MM.1S (cell line): ENCODE results near the gene KCNQ1.
A peak's percentile ranks its signal among the peaks of the same experiment; 100 is the strongest.

Source experiments
- DNase-seq: peaks from one replicate; pipeline ENCODE4 v3.0.0-alpha.2; 2015
- H2AFZ ChIP-seq: fragments of 300-600 bp; sonication (generic); 2 replicates; pipeline ENCODE4 v1.6.0; 2016; ENCODE audit warnings: antibody characterized with exemption, low read length
- H3F3A ChIP-seq: fragments of 300-600 bp; sonication (generic); 2 replicates; pipeline ENCODE4 v1.6.1; 2016; ENCODE audit warnings: mild to moderate bottlenecking, antibody characterized with exemption, low read length, moderate library complexity, mixed read lengths; ENCODE audit not compliant: insufficient read depth
- H3K27ac ChIP-seq: fragments of 300-600 bp; sonication (generic); 2 replicates; pipeline ENCODE4 v1.5.1; 2016; ENCODE audit warnings: mild to moderate bottlenecking, low read length
- H3K27me3 ChIP-seq: fragments of 300-600 bp; sonication (generic); replicated peaks from 2 replicates; pipeline ENCODE4 v1.6.0; 2016; ENCODE audit warnings: low read length; ENCODE audit not compliant: insufficient read depth
- H3K36me3 ChIP-seq: fragments of 300-600 bp; sonication (generic); replicated peaks from 2 replicates; pipeline ENCODE4 v1.6.1; 2016; ENCODE audit warnings: mild to moderate bottlenecking, low read length, mixed read lengths; ENCODE audit not compliant: insufficient read depth
- H3K4me1 ChIP-seq: fragments of 300-600 bp; sonication (generic); 2 replicates; pipeline ENCODE4 v1.6.1; 2016; ENCODE audit warnings: low read length, mixed read lengths
- H3K4me2 ChIP-seq: fragments of 300-600 bp; sonication (generic); 2 replicates; pipeline ENCODE4 v1.6.0; 2016; ENCODE audit warnings: low read depth, low read length
- H3K4me3 ChIP-seq: fragments of 300-600 bp; sonication (generic); 2 replicates; pipeline ENCODE4 v1.5.1; 2016; ENCODE audit warnings: low read length, mixed read lengths
- H3K79me2 ChIP-seq: fragments of 300-600 bp; sonication (generic); 2 replicates; pipeline ENCODE4 v1.6.1; 2016; ENCODE audit warnings: mixed run types, low read length, mixed read lengths
- H3K9ac ChIP-seq: fragments of 300-600 bp; sonication (generic); 2 replicates; pipeline ENCODE4 v1.6.1; 2016; ENCODE audit warnings: low read length, mixed read lengths
- H3K9me2 ChIP-seq: fragments of 300-600 bp; sonication (generic); replicated peaks from 2 replicates; pipeline ENCODE4 v1.6.1; 2016; ENCODE audit warnings: mild to moderate bottlenecking, low read length, mixed read lengths; ENCODE audit not compliant: insufficient read depth
- H3K9me3 ChIP-seq: fragments of 300-600 bp; sonication (generic); replicated peaks from 2 replicates; pipeline ENCODE4 v1.6.1; 2016; ENCODE audit warnings: mild to moderate bottlenecking, low read length, mixed read lengths; ENCODE audit not compliant: insufficient read depth
- H4K20me1 ChIP-seq: fragments of 300-600 bp; sonication (generic); 2 replicates; pipeline ENCODE4 v1.6.1; 2016; ENCODE audit warnings: mild to moderate bottlenecking, low read length, moderate library complexity, mixed read lengths; ENCODE audit not compliant: insufficient read depth
- EZH2 ChIP-seq: fragments of 300-600 bp; sonication (generic); optimal IDR thresholded peaks from 2 replicates; pipeline ENCODE3; 2017; ENCODE audit warnings: low read depth, mild to moderate bottlenecking, antibody characterized with exemption, low read length, mixed read lengths
- EZH2phosphoT487 ChIP-seq: fragments of 300-600 bp; sonication (generic); IDR thresholded peaks from 2 replicates; pipeline ENCODE4 v1.6.1; 2018; ENCODE audit warnings: antibody characterized with exemption, low read length
- TF ChIP-seq, protein P1 (sequence below): fragments of 300-600 bp; sonication (generic); IDR thresholded peaks from 2 replicates; pipeline ENCODE4 v1.5.1; 2016; ENCODE audit warnings: antibody characterized with exemption, low read length, mixed read lengths

Gene KCNQ1

DNA sequence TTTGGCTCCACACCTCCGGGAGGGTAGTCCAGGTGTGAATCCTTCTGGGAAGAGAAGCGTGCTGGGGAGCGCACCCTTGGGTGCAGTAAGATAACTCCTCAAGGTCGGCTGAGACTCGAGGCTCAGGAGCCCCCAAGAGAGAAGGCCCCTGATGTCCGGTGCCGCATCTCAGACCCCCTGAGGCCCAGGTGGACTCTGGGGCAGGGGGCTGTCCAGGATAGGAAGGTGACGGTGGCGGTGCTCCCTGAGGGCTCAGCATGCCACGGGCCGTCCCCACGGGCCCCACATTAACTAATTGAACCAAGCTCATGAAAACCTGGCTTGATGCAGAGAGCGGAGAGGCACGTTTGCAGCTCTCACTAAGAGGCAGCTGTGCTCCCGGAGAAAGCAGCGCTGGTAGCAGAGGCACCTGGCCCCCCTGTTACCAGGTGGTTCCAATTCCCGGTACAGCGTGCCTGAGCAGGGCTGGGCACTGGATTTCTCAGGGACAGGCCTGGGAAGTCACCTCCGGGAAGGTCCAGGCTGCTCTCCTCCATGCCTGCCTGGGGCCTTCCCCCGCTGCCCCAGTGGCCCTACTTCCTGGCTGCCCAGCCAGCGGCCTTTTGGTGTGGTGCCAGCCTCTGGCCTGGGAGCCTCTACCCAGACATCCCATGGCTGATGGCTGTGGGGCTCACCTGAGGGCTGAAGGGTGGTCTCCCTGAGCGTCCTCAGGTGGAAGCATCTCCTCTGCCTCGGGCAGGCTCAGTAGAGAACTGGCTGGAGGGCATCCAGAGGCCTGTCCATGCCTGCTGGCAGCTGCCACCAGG lies 1.1 kb downstream of the KCNQ1 start:
- Histone ChIP-seq H3K9me2 (no peaks in the 10 kb centered on the region), H3K27me3 (peaks cover 5% of the 10 kb centered on the region; the same call in 1 of the 2 replicates), H3K79me2 (peaks cover 55% of the 10 kb centered on the region), H3K36me3 (no peaks in the 10 kb centered on the region), H3K9ac (peak overlapping the region; percentile 64; the same call in 1 of the 2 replicates), H3K9me3 (no peaks in the 10 kb centered on the region), H2AFZ (peak overlapping the region; percentile 87), H3K4me1 (peaks cover 14% of the 10 kb centered on the region), H3K4me2 (peak overlapping the region; percentile 96), H4K20me1 (no peaks in the 10 kb centered on the region), H3K27ac (no peak overlapping the region), H3K4me3 (peak overlapping the region; percentile 95), H3F3A (peaks cover 5% of the 10 kb centered on the region; the same call in 1 of the 2 replicates)
- TF ChIP-seq EZH2 (no peak), EZH2phosphoT487 (no peak)
- TF ChIP-seq, protein P1, sequence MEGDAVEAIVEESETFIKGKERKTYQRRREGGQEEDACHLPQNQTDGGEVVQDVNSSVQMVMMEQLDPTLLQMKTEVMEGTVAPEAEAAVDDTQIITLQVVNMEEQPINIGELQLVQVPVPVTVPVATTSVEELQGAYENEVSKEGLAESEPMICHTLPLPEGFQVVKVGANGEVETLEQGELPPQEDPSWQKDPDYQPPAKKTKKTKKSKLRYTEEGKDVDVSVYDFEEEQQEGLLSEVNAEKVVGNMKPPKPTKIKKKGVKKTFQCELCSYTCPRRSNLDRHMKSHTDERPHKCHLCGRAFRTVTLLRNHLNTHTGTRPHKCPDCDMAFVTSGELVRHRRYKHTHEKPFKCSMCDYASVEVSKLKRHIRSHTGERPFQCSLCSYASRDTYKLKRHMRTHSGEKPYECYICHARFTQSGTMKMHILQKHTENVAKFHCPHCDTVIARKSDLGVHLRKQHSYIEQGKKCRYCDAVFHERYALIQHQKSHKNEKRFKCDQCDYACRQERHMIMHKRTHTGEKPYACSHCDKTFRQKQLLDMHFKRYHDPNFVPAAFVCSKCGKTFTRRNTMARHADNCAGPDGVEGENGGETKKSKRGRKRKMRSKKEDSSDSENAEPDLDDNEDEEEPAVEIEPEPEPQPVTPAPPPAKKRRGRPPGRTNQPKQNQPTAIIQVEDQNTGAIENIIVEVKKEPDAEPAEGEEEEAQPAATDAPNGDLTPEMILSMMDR = no peak
- peak; percentile 9 for DNase-seq

DNA sequence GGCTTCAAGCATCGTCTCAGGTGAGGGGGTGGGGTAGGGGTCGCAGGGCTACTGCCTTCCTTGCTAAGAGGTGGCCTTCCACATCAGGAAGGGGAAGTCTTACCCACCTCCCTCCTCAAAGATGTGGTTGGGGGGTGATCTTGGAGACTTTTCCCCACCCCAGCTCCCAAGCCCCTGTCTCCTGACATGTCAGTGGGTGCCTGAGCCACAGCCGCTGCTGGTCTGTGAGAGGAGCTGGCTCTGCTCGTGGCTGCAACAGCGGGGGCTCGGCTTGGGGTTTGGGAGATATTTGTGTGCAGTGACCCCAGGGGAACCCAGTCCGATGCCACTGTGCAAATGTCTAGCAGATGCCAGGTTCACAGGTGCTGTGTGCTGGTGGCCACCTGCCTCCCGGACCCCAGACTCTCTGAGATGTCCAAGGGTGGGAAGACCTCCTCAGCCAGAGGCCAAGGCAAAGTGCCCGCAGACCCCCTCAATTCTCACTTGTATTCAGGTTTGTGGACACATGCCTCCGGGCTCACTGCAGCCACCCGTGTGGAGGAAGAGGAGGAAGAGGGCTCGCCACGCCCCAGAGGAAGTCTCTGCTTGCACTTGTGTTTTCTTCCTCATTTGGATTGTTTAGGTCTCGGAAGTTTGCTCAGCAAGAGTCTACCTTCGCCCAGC lies 1.9 kb downstream of the KCNQ1 start:
- peaks cover 56% of the 10 kb centered on the region for H3K79me2 ChIP-seq
- no peaks in the 10 kb centered on the region for H4K20me1 ChIP-seq
- no peak overlapping the region for H3K9ac ChIP-seq
- H3K9me3 ChIP-seq = no peaks in the 10 kb centered on the region
- peak overlapping the region; percentile 96 for H3K4me2 ChIP-seq
- DNase-seq = no peak
- peaks cover 5% of the 10 kb centered on the region; the same call in 1 of the 2 replicates for H3F3A ChIP-seq
- peak overlapping the region; percentile 95; the same call in 1 of the 2 replicates for H3K4me3 ChIP-seq
- peaks cover 14% of the 10 kb centered on the region for H3K4me1 ChIP-seq
- no peak for TF ChIP-seq EZH2phosphoT487
- TF ChIP-seq EZH2 = no peak
- TF ChIP-seq, protein P1 = no peak
- peaks cover 5% of the 10 kb centered on the region; the same call in 1 of the 2 replicates for H3K27me3 ChIP-seq
- no peak overlapping the region for H2AFZ ChIP-seq
- H3K36me3 ChIP-seq = no peaks in the 10 kb centered on the region
- no peak overlapping the region for H3K27ac ChIP-seq
- H3K9me2 ChIP-seq = no peaks in the 10 kb centered on the region

DNA sequence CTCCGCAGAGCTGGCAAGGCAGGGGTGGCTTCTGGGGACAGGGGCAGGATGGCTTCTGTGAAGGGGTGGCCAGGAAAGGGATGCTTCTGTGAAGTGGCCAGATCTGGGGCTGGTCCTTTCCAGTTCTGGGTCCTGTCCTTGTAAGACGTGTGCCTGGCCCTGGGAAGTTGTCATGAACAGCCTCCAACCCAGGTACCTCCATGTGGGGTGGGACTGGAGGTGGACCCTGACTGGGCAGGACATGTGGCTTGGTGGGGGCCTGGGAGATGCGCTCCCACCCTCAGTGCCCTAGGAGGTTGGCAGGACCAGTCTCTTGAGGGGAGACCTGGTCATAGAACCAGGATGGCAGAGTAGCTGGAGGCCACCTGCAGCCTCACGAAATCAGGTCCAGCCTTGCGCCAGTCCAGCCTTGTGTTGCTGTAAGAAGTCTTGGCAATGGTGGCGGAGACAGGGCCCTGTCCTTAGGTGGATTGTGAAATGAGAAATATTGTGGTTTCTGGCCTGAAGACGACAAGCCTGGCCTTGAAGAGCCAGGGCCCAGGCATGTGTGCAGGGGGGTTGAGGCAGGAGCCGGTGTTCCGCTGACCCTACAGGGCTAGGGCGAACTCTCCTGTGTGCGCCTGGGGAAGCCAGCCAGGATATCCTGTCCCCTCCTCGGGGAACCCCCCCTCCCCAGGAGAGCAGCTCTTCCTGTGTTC lies 2.6 kb downstream of the KCNQ1 start:
- Histone ChIP-seq H3K79me2 (peaks cover 56% of the 10 kb centered on the region), H3K36me3 (no peaks in the 10 kb centered on the region), H3K4me1 (peaks cover 14% of the 10 kb centered on the region), H3K9ac (no peak overlapping the region), H3K9me2 (no peaks in the 10 kb centered on the region), H3K9me3 (no peaks in the 10 kb centered on the region), H3F3A (peaks cover 5% of the 10 kb centered on the region; the same call in 1 of the 2 replicates), H4K20me1 (no peaks in the 10 kb centered on the region), H2AFZ (no peak overlapping the region), H3K27me3 (peaks cover 5% of the 10 kb centered on the region; the same call in 1 of the 2 replicates), H3K27ac (no peak overlapping the region), H3K4me3 (no peak overlapping the region), H3K4me2 (peak overlapping the region; percentile 96)
- TF ChIP-seq, protein P1 = no peak
- TF ChIP-seq EZH2phosphoT487 (no peak), EZH2 (no peak)
- no peak for DNase-seq
